IPS-18c (cell line): ENCODE results near the gene MACROH2A1.
A peak's percentile ranks its signal among the peaks of the same experiment; 100 is the strongest.

Experiments used
- H3K4me3 ChIP-seq: 2 replicates; pipeline ENCODE4 v1.7.0; 2013; ENCODE audit warnings: low read depth, mild to moderate bottlenecking, low read length, moderate library complexity; ENCODE audit not compliant: insufficient read depth
- H3K9me3 ChIP-seq: one replicate; pipeline ENCODE4 v1.6.1; 2013; ENCODE audit warnings: mild to moderate bottlenecking, low read length, moderate library complexity; ENCODE audit not compliant: control insufficient read depth, insufficient read depth

MACROH2A1 gene

DNA sequence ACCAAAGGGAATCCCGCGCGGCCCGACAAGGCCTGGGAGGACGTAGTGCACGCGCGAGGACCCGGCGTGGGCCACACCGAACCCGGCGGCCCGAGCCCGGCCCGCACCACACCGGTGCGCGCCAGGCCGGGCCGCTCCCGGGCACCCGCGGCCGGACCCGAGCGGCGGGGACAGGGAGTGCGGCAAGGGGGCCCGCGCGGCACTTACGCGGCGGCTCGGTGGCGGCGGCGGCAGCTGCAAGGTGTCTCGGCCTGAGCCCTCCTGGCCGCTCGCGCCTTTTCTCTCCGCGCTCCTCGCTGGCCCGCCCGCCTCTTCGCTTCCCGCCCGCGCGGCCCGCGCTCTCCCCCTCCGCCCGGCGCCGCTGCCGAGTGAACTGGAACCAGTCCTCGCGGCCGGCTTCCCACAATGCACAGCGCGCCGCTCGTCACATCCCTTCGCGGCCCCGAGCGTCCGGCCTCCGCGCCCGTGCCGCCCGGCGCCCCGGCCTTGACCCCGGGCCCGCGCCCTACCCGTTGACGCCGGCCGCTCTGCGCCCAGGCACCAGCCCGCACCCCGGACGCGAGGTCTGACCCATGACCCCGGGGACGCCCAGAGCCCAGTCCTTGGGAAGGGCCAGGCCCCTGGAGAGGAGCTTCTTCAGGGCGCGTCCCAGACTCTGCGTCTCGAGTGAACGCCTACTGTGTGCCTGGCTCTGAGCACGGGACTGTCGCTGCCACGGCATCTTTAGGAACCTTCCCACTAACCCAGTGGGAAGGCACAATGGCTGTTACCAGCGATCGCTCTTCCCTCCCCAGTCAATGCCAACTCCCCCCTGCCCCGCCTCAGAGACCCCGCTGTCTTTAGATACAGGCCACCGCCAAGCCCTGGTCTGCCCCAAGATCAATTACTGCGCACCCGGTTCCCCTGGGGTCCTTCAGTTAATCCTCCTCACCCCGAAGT, at the start of gene MACROH2A1:
Gene MACROH2A1, minus strand, starts transcription at position 377 of the 939 bp plus-strand sequence. CDS start 10,138 bp downstream, outside the sequence.
- H3K4me3 ChIP-seq, result peak within 1 kb of the TSS; percentile 69
- peaks cover 2% of the 10 kb centered on the region for H3K9me3 ChIP-seq

DNA sequence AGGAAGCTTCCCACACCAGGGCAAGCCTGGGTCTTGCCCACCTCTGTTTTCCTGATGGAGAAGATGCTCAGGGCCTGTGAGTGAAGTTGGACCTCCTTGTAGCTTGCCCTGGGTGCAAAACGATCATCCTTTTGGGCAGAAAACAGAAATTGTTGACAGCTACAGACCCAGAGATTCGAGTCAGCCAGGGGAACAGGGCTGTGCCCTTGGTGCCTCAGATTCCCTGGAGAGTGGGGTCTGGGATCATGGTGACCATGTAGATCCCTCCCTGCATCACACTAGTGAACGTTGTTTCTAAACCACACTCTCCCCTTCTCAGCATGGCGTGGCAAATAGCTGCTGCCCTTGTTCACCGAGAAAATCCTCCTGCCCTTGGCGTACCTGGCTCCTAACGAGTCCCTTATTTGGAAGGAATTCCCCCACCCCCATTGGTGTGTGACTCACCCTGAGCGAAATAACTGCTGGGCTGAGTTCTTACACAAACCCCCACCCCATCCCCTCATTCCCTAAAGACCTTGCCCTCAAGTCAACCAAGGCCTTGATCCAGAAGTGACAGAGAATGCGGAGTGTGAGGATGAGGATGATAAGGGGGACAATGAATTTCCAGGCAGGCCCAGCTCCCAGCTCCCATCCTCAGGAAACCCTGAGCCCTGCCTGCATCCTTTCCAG, 49.2 kb upstream of the MACROH2A1 start:
- Histone ChIP-seq H3K4me3 (no peak overlapping the region; the same call in 1 of the 2 replicates), H3K9me3 (peaks cover 2% of the 10 kb centered on the region)

- peaks cover 5% of the 10 kb centered on the region for H3K9me3 ChIP-seq
- no peak within 1 kb of the TSS; the same call in 1 of the 2 replicates for H3K4me3 ChIP-seq
Observed at GRCh38 chr5:135447298-135447929, 48.4 kb upstream of the MACROH2A1 start, which contains the start of gene DCANP1. DCANP1 (minus strand) TSS chr5:135447348; CDS start chr5:135447108, 240 bp downstream.

DNA sequence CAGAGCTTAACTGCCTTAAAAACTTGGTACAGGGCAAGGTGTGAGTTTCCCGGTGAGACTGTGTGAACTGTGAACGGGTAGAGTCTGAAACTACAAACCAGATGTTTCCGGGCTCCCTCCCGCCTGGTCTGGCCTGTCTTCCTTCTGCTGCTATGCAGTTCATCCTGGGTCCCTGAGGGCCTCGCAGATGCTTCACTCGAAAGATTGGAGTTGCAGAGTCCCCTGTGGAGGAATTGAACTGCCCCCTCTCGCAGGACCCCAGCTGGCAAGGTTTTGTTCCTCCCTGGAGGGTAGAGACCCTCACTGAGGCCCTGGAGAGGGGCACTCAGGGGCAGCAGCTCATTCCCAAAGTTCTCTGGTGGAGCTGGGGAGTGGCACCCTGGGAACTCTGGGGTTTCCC, 47.6 kb upstream of the MACROH2A1 start:
- H3K9me3 ChIP-seq, result peaks cover 5% of the 10 kb centered on the region
- H3K4me3 ChIP-seq, result no peak overlapping the region

GRCh38 chr5:135446206-135446605, 47.2 kb upstream of the MACROH2A1 start:
- Histone ChIP-seq H3K4me3 (no peak overlapping the region), H3K9me3 (peaks cover 5% of the 10 kb centered on the region)

DNA sequence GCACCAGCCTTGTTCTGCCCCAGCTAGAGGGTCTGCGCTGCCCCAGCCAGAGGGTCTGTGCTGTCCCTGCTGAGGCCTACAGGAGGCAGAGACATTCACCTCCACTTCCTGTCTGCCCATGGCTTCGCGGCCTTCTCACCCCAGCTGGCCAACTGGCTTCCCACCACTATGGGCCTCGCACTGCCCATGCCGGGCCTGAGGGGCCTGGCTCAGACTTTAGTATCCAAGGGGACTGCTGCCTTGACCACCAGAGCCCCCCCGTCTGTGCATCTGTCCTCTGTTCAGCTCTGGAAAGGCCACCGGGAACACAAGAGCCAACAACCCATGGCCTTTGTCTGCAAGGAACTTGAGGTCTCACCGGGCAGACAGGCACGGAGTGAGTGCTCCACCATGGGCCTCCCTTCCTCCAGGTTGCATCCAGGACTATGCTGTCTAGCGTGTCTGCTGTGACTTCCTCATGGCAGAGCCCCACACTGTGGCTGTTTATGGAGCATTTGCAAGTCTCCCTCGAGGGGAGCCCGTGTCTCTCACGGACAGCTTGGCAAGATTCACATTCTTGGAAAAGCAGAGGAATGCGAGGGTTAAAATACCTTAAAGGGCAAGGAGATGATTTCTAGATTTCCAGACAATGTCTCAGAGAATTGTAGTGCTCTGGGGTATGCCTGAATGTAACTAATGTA, 46.4 kb upstream of the MACROH2A1 start:
- H3K9me3 ChIP-seq, result peaks cover 5% of the 10 kb centered on the region
- H3K4me3 ChIP-seq, result no peak overlapping the region

- peaks cover 5% of the 10 kb centered on the region for H3K9me3 ChIP-seq
- no peak overlapping the region for H3K4me3 ChIP-seq
Observed at GRCh38 chr5:135444881-135445280, 45.9 kb upstream of the MACROH2A1 start.

GRCh38 chr5:135444360-135444759, 45.3 kb upstream of the MACROH2A1 start:
- peaks cover 5% of the 10 kb centered on the region for H3K9me3 ChIP-seq
- H3K4me3 ChIP-seq, result no peak overlapping the region

DNA sequence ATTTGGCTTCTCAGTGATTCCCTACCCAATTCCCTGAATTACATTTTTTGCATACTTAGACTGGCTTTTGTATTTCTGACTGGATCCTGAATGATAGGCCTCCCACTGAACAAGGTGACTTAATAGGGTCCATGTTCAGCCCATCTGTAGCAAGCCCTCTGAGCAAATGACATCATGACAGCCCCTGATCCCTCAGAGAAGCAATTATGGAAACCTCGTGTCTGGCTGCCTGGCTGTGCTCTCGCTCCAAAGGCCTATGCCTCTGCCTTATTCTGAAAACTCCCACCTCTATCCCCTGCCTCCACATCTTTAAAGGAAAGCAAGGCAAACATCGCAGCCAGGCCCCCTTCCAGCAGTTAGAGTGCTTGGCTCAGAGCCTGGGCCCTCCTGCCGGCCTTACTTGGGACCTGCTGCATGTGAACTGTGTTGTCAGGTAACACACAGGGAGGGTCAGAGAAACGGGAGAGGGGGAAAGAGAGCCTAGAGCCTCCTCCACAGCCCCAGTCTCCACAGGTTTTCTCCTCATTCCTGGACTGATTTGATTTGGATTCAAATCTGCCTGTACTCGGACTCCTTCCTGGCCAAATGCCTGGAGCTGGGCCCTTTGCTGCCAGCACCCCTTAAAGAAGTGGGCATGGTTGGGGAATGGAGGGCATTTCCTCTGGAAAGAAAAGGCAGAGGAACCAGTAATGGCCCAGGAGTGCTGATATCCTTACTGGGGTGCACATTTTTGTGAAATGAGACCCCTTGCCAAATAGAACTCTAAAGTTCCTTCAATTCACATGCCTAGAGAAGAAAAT, 44.3 kb upstream of the MACROH2A1 start:
- Histone ChIP-seq H3K9me3 (peaks cover 4% of the 10 kb centered on the region), H3K4me3 (no peak overlapping the region)

GRCh38 chr5:135442431-135443160, 43.6 kb upstream of the MACROH2A1 start:
- H3K4me3 ChIP-seq, result no peak overlapping the region
- peaks cover 3% of the 10 kb centered on the region for H3K9me3 ChIP-seq

DNA sequence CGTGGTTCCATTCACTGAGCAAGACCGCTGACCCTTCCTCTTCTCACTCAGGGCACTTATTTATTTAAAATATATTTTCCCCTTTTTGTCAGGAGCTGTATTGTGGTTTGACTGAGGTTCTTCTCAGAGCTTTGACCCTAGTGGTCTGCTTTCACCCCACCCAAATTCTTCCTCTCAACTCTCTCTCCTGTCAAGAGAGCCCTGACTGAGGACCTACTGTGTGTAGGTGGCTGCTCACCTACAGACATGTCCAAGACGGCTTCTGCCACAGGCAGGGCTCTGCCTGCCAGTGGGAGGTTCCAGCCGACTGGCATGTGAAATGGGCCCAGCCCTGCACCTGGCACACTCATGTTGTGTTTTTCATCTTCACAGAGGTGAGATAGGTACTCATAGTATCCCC, 42.9 kb upstream of the MACROH2A1 start:
- H3K9me3 ChIP-seq, result peaks cover 3% of the 10 kb centered on the region
- no peak overlapping the region for H3K4me3 ChIP-seq

DNA sequence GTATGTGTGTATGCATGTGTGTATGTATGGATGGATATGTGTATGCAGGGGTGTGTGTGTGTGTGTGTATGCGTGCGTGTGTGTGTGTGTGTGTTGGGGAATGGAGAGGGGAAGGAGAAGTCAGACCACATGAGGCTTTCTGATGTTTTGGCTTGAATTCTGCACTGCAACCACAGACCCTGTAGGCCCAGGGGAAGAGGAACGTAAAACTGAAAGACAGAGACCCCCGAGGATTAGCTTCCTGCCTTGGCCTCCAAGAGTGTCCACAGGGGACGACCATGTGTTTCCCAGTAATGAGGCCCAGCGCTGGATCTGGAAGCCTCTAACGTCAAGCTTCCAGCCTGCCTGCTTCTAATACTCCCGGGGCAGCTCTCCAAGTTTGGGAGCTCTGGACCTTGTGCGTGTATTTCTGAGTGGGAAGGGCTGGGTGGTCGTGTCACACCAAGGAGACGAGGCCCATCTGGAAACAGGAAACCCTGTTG, 42.4 kb upstream of the MACROH2A1 start:
- Histone ChIP-seq H3K9me3 (peaks cover 3% of the 10 kb centered on the region), H3K4me3 (no peak overlapping the region)

GRCh38 chr5:135440916-135441315, 41.9 kb upstream of the MACROH2A1 start:
- Histone ChIP-seq H3K4me3 (no peak overlapping the region), H3K9me3 (peaks cover 3% of the 10 kb centered on the region)

- H3K4me3 ChIP-seq, result no peak overlapping the region
- H3K9me3 ChIP-seq, result peaks cover 3% of the 10 kb centered on the region
Observed at GRCh38 chr5:135439231-135440205, 40.5 kb upstream of the MACROH2A1 start.
